Occipital lobe (tissue), 2 donors: Measurements from ENCODE around the gene VIT. TPM values are rescaled to one million over a fixed set of nuclear protein-coding genes. Genes with fewer than 3 reads are reported as not detected.

Experiments used
- DNase-seq: peaks from one replicate; lab custom pipeline; 2025; lab: John Stamatoyannopoulos, UW
- total RNA-seq: library from RNA; depleted of rRNA; stranded (reverse); fragments of >200 nt; gene quantifications from one replicate; pipeline ENCODE4 v1.2.3, GENCODE V29; 2014

Gene VIT
- total RNA-seq = not detected

DNA sequence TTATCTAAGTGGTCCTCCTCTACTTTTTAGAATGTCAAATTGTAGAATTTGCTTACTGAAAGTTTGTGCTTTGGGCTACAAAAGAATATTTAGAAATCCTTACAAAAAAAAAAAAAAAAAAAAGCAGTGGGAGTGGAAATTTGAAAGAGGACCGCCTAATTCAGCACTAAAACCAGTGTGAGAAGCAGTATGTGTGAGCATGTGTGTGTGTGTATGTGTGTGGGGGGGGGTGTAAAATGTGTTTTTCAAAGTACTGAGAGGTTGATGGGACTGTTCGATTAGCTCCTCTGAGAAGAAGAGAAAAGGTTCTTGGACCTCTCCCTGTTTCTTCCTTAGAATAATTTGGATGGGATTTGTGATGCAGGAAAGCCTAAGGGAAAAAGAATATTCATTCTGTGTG lies at the start of gene VIT:
VIT (plus strand) TSS at position 175 of the 400 bp plus-strand sequence. CDS start 19,664 bp downstream, outside the sequence.
- DNase-seq = no peak

GRCh38 chr2:36650031-36650829 lies 46.3 kb upstream of the VIT start:
- no peak for DNase-seq

GRCh38 chr2:36653155-36653554 lies 43.4 kb upstream of the VIT start:
- no peak for DNase-seq

DNA sequence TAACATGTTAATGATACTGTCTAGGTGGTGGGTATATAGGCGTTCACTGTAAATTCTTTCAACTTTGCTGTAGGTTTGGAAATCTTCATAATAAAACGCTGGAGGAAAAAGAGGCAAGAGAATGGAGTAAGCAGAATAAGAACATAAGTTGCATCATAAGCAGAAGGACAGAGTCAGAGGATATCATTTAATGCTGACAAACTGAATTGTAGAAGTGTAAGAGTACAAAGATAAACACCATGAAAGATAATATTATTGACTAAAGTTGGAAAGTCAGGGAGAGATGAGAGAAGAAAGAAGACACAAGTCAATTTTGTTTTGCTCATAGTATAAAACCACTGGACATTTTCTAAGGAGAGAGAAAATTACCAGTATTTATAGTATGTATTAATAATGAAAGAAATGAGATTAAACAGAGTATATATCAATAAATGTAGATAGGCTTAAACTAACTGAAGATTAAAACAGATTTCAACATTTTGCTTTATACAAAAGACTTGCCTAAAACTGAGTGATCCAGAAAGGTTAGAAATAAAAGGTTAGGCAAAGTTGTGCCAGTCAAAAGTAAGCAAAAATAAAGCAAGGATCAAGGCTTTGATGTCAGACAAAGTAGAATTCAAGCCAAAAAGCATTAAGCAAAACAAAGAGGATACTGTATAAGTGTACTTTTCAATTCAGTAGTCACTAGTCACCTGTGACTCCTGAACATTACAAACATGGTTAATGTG lies 42.4 kb upstream of the VIT start:
- DNase-seq = no peak

- DNase-seq = no peak
These were observed 41.1 kb upstream of the VIT start for GRCh38 chr2:36655453-36655852.

- no peak for DNase-seq
These were observed 38.8 kb upstream of the VIT start for GRCh38 chr2:36657703-36658102.

- DNase-seq = no peak
These were observed 38.2 kb upstream of the VIT start for GRCh38 chr2:36658277-36658748.

- DNase-seq = no peak
These were observed 37.3 kb upstream of the VIT start for GRCh38 chr2:36659218-36659617.

- no peak for DNase-seq
These were observed 36.6 kb upstream of the VIT start for GRCh38 chr2:36659872-36660312.

GRCh38 chr2:36662638-36663037 lies 33.9 kb upstream of the VIT start:
- no peak for DNase-seq

DNA sequence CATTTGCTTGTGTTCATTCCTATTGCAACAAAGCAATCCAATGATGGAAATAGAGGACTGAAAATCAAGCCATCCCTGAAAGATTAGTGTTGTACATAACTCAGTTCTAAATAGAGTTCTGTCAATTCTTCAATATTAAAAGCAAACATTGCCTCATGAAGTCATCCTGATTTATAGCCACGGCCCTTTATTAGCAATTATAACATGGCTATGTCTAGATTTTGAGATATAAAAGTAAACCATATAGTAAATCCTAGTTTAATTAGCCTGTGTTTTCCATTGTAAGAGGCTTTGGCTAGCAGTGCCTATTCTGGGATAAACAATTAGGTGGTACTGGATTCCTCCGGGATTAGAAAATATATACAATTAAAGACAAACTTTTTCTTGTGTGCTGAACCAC lies 33.2 kb upstream of the VIT start:
- no peak for DNase-seq

DNA sequence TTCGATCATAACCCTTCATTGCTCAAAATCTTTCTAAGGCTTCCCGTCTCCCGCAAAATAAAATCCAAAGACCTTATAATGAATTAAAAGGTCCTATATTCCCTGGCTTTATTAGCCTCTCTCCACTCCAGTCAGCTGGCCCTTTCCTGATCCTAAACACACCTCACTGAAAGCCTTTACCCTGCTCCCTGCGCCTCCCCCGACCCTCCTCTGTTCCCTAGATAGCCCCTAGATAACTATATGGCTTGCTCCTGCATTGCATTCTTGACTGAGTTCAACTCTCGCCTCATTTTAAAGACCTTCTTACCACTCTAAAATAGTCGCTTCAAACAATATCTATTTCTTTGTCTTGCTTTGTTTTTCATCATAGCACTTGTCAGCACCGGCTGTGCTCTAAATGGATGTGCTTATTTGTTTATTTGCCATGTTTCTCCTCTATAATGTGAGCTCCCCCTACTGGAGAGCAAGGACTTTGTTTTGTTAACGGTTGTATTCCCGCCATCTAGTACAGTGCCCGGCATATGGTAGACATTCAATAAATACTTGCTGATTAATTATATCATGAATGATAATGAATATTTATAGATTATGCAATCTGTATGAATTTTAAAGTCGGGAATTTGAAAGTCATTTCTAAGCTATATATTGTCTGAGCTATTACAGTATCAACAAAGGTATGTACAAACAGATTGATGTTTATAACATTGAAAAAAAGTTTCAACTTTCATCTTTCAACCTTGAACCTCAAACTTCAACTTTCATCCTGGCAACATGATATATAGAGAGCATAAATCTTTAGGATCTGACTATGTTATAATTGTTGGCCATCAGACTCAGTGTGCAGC lies 32.4 kb upstream of the VIT start:
- DNase-seq = no peak

- DNase-seq = no peak
These were observed 31.8 kb upstream of the VIT start for GRCh38 chr2:36664696-36665076.

GRCh38 chr2:36667931-36668330 lies 28.6 kb upstream of the VIT start:
- DNase-seq = no peak

DNA sequence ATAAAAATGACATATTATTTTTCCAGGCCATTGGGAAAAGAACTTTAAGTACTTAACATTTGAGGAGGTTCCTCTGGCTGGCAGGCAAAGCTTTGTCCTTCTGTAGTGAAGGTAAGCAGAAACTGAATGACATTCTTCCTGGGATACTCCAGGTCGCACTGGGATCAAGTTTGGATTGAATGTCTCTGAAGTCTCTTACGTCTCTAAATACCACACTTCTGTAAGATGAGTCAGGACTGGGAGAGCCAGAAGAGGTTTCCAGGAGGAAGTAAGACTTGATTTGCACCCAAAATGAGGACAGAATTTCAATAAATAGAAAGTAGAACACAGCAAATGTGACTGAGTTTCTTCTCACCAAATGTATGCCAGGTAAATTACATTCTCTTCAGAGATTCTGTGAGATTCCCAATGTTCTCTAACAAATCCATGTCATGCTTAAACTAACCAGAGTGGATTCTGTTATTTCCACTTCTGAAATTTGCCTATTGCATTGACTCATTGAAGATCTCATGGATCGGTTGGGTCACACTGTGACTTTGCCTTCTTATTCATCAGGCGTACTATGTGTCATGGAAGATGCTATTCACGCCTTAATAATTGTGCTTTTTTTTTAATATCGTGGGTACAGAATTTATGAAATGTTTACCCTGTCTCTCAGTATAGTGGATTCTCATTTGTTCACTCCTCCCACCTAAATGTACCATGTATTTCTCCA lies 25.5 kb upstream of the VIT start:
- no peak for DNase-seq

- DNase-seq = no peak
These were observed 24.8 kb upstream of the VIT start for GRCh38 chr2:36671731-36672130.

- DNase-seq = no peak
These were observed 24.3 kb upstream of the VIT start for GRCh38 chr2:36672199-36672598.

DNA sequence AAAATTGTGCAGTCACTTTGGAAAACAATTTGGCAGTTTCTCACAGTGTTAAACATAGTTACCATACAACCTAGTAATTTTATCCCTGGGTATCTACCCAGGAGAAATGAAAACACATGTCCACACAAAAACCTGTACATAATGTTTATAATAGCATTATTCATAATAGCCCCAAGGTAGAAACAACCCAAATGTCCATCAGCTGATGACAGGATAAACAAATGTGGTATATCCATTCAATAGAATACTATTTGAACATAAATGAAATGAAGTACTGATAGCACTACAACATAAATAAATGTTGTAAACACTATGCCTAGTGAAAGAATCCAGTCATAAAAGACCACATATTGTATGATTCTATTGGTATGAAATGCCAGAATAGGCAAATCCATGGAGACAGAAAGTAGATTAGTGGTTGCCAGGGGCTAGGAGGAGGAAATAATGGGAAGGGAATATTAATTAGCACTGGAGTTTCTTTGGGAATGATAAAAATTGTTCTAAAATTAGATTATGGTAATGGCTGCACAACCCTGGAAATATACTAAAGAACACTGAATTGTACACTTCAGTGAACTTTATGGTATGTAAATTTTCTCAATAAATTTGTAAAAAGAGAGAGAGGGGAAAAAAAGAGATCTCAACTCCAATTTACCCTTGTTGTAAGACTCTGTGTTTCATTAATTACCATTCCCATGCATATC lies 20.8 kb upstream of the VIT start:
- DNase-seq = no peak

DNA sequence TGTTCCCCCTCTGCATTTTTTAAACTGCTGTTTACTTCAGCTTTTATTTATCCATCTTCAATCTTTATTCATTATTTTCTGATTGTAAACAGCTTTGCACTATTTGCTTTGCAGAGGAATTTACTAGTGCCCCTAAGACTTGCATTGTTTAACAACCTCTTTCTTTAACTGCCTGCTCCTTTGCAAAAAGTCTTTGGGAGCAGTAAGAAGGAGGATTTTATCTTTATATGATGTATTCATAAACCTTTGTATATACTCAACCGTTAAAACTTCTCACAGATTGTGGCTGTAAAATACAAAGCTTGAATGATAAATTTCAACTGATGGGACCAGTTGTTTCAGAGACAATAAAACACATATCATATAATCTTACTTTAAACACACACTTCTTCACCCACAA lies 20.1 kb upstream of the VIT start:
- no peak for DNase-seq

- DNase-seq = no peak
These were observed 19.1 kb upstream of the VIT start for GRCh38 chr2:36677386-36677785.
